HCT116 (cell line): Measurements from ENCODE around the gene TMEM151A.

Experiments
- FOSL1 ChIP-seq: IDR thresholded peaks from 2 replicates; pipeline ENCODE4 v1.6.1; 2012; ENCODE audit warnings: low read depth
- TCF7L2 ChIP-seq: IDR thresholded peaks from 2 replicates; pipeline ENCODE4 v1.7.0; 2011; ENCODE audit warnings: borderline replicate concordance, inconsistent platforms; ENCODE audit not compliant: insufficient read depth, insufficient read length; ENCODE audit errors: extremely low read depth
- YY1 ChIP-seq: IDR thresholded peaks from 2 replicates; pipeline ENCODE4 v1.6.1; 2011; ENCODE audit warnings: low read length, low read depth, moderate library complexity, mild to moderate bottlenecking; ENCODE audit not compliant: insufficient replicate concordance; ENCODE audit errors: extremely low read depth
- ZNF274 ChIP-seq: fragments of 200-500 bp; sonication (Bioruptor generic); IDR thresholded peaks from 2 replicates; pipeline ENCODE4 v1.6.1; 2014; ENCODE audit warnings: mild to moderate bottlenecking, low read depth, low read length, inconsistent platforms
- TF ChIP-seq, protein P1 (sequence below), 3 experiments: fragments of 200-600 bp in 1 of 3; sonication (generic) in 1 of 3; IDR thresholded peaks in 2 of 3; conservative IDR thresholded peaks in 1 of 3; 2 replicates each; pipeline ENCODE4 v1.5.1; 2012 to 2017; ENCODE audit warnings: low read depth in 2 of 3, low read length in 2 of 3, antibody characterized with exemption in 1 of 3, borderline replicate concordance in 1 of 3, control low read depth in 1 of 3, mild to moderate bottlenecking in 1 of 3, mixed read lengths in 1 of 3, mixed run types in 1 of 3, moderate library complexity in 1 of 3; ENCODE audit not compliant: insufficient read depth in 1 of 3

DNA sequence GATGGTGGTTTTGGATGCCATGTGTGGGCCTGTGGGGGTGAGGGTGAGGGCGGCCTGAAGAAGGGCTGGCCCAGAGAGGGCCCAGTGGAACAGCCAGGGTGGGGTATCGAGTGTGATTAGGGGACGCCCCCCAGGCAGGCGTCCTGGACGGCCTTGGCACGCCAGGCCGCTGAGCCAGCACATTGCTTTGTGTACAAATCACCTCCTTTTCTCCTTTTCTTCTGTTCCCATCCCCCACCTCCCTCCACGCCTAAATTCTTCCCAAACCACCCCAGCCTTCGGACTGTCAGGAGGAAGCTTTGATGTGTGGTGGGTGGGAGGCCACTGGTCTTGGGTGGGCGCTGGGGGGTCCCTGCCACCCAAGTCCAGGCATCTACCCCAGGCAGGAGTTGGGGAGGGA is 33.0 kb downstream of the TMEM151A start:
- TF ChIP-seq FOSL1 (no peak), TCF7L2 (no peak), ZNF274 (no peak), YY1 (no peak)
- TF ChIP-seq, protein P1, sequence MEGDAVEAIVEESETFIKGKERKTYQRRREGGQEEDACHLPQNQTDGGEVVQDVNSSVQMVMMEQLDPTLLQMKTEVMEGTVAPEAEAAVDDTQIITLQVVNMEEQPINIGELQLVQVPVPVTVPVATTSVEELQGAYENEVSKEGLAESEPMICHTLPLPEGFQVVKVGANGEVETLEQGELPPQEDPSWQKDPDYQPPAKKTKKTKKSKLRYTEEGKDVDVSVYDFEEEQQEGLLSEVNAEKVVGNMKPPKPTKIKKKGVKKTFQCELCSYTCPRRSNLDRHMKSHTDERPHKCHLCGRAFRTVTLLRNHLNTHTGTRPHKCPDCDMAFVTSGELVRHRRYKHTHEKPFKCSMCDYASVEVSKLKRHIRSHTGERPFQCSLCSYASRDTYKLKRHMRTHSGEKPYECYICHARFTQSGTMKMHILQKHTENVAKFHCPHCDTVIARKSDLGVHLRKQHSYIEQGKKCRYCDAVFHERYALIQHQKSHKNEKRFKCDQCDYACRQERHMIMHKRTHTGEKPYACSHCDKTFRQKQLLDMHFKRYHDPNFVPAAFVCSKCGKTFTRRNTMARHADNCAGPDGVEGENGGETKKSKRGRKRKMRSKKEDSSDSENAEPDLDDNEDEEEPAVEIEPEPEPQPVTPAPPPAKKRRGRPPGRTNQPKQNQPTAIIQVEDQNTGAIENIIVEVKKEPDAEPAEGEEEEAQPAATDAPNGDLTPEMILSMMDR (IDR thresholded peaks at IDR 0.05 in 2 of 3, conservative IDR thresholded peaks at IDR 0.05 in 1 of 3; ENCODE audit: borderline replicate concordance in 1 of 3, insufficient read depth in 1 of 3, low read depth in 2 of 3, low read length in 2 of 3), result no peak
